ENCODE results near the gene SMIM5. TPM values are rescaled to one million over a fixed set of nuclear protein-coding genes. Genes with fewer than 3 reads are reported as not detected.

The SMIM5 gene
- total and polyA plus RNA-seq, 8 donors, result 0.55 to 15.3 (median 0.86) TPM

- no peak overlapping the region for H3K4me3 ChIP-seq
- WGBS, 2 donors, result 63 to 64% methylated on average over 11 of the region's 11 CpGs
- no peak overlapping the region for H3K27ac ChIP-seq
- no peak for DNase-seq
- no peaks in the 10 kb centered on the region for H3K27me3 ChIP-seq
- ATAC-seq, result peak in 3 of 4 donors; percentile 58 to 67 (median 62)
- peaks cover 0 to 9% (median 0%) of the 10 kb centered on the region in 3 donors for H3K4me1 ChIP-seq
- no peak for TF ChIP-seq CTCF (IDR thresholded peaks at IDR 0.05)
- intact Hi-C loops (cut with DNase I), result loop anchor here in 1 of 3 donors (10.0 kb wide), 1 partner anchor 65 kb away; no protein-coding TSS in a partner anchor
- no peaks in the 10 kb centered on the region for H3K36me3 ChIP-seq
- no peak for FAIRE-seq
- H3K9me3 ChIP-seq, result no peaks in the 10 kb centered on the region
These were observed 46.5 kb downstream of the SMIM5 start for GRCh38 chr17:75679706-75680211.

GRCh38 chr17:75680431-75680830 lies 47.2 kb downstream of the SMIM5 start:
- ATAC-seq, result no peak
- Histone ChIP-seq H3K9me3 (no peaks in the 10 kb centered on the region), H3K4me1 (peaks cover 0 to 12% (median 0%) of the 10 kb centered on the region in 3 donors), H3K27me3 (no peaks in the 10 kb centered on the region), H3K36me3 (no peaks in the 10 kb centered on the region), H3K4me3 (no peak overlapping the region), H3K27ac (no peak overlapping the region)
- DNase-seq, result no peak
- WGBS, 2 donors, result 86 to 91% methylated on average over 10 of the region's 10 CpGs
- FAIRE-seq, result no peak
- TF ChIP-seq CTCF (IDR thresholded peaks at IDR 0.05), result no peak
- intact Hi-C loops (cut with DNase I), result no loop called here

- H3K36me3 ChIP-seq, result no peaks in the 10 kb centered on the region
- no peak overlapping the region for H3K4me3 ChIP-seq
- peaks cover 0 to 12% (median 0%) of the 10 kb centered on the region in 3 donors for H3K4me1 ChIP-seq
- FAIRE-seq (no peak), ATAC-seq (no peak), DNase-seq (no peak)
- no peak for TF ChIP-seq CTCF (IDR thresholded peaks at IDR 0.05)
- WGBS, 2 donors, result 85 to 86% methylated on average over 3 of the region's 3 CpGs
- H3K9me3 ChIP-seq, result no peaks in the 10 kb centered on the region
- H3K27me3 ChIP-seq, result no peaks in the 10 kb centered on the region
- intact Hi-C loops (cut with DNase I), result no loop called here
- no peak overlapping the region for H3K27ac ChIP-seq
These were observed 48.1 kb downstream of the SMIM5 start for GRCh38 chr17:75681289-75681688.

GRCh38 chr17:75683583-75683982 lies 50.3 kb downstream of the SMIM5 start:
- no peak for FAIRE-seq
- peak in 1 of 6 donors; percentile 9 for DNase-seq
- H3K9me3 ChIP-seq, result no peaks in the 10 kb centered on the region
- peak; percentile 40 to 59 (median 56) for ATAC-seq
- 56 to 65% methylated on average over 4 of the region's 4 CpGs for WGBS, 2 donors
- peaks cover 0 to 17% (median 0%) of the 10 kb centered on the region in 3 donors for H3K4me1 ChIP-seq
- H3K27ac ChIP-seq, result no peak overlapping the region
- H3K4me3 ChIP-seq, result no peak overlapping the region
- TF ChIP-seq CTCF (IDR thresholded peaks at IDR 0.05), result no peak
- H3K27me3 ChIP-seq, result no peaks in the 10 kb centered on the region
- H3K36me3 ChIP-seq, result no peaks in the 10 kb centered on the region
- intact Hi-C loops (cut with DNase I), result no loop called here

- H3K27ac ChIP-seq, result peak overlapping the region in 2 of 4 donors; percentile 5 to 23
- WGBS, 2 donors, result 88 to 94% methylated on average over 5 of the region's 5 CpGs
- DNase-seq (no peak), ATAC-seq (peak in 3 of 4 donors; percentile 36 to 49 (median 47)), FAIRE-seq (no peak)
- intact Hi-C loops (cut with DNase I), result no loop called here
- H3K27me3 ChIP-seq, result no peaks in the 10 kb centered on the region
- no peak overlapping the region for H3K4me3 ChIP-seq
- no peaks in the 10 kb centered on the region for H3K36me3 ChIP-seq
- TF ChIP-seq CTCF (IDR thresholded peaks at IDR 0.05), result no peak
- H3K9me3 ChIP-seq, result no peaks in the 10 kb centered on the region
- H3K4me1 ChIP-seq, result peaks cover 0 to 18% (median 0%) of the 10 kb centered on the region in 3 donors
These were observed 51.0 kb downstream of the SMIM5 start for GRCh38 chr17:75684249-75684648.

Data from pancreas (tissue), 10 donors.